NT2/D1 (cell line): ENCODE data around the gene FRMD4A.

Experiments used
- YY1 ChIP-seq: IDR thresholded peaks from 2 replicates; pipeline ENCODE4 v1.6.1; 2011; ENCODE audit not compliant: insufficient read length, insufficient read depth
- ZNF274 ChIP-seq: IDR thresholded peaks from 2 replicates; pipeline ENCODE4 v1.6.1; 2011; ENCODE audit warnings: mild to moderate bottlenecking, low read depth, low read length

DNA sequence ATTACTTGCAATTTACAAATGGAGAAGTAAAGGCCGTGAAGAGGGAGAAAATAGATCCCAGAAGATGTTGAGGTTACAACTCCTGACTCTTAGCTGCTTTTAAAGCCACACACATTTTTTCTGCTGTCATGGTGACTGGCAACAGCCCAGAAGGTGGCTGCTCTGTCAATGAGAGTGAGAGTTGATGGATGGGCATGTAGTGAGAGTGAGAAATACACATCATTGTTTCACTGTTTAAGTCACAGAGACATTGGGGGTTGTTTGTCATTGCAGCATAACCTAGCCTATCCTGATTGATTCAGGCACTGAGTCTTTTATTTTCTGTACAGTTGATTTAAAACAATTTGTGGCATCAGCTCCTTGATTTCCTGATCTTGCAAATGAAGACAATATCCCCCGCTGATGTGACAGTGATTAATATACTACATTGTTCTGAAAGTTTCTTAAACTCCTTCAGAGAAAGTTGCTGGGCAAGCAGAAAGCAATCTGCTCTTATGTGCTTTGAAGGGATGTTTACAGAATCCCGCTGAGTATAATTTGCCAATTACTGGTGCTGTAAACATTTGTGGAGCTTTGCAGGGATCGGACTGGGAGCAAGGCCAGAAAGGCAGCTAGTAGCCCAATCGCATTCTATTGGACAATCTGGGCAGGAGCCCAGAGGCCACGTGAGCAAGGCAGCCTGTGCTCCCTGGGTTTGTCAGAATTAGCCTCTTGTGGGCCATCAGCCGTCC lies 514.4 kb downstream of the FRMD4A start:
- TF ChIP-seq ZNF274: no peak
- no peak for TF ChIP-seq YY1
